Endodermal cell (in vitro differentiated cells): ENCODE results near the gene EP400. TPM values are rescaled to one million over a fixed set of nuclear protein-coding genes. Genes with fewer than 3 reads are reported as not detected.
A peak's percentile ranks its signal among the peaks of the same experiment; 100 is the strongest.

Experiments
- DNase-seq: peaks from one replicate; pipeline ENCODE4 v3.0.0-alpha.2; 2017
- H3K27ac ChIP-seq: 2 replicates; pipeline ENCODE4 v1.5.1; 2013; ENCODE audit warnings: mild to moderate bottlenecking, low read depth, low read length, moderate library complexity
- H3K27me3 ChIP-seq: 2 replicates; pipeline ENCODE4 v1.6.1; 2013; ENCODE audit warnings: mild to moderate bottlenecking, low read length, moderate library complexity; ENCODE audit not compliant: insufficient read depth, control insufficient read depth, poor library complexity, severe bottlenecking
- H3K36me3 ChIP-seq: 2 replicates; pipeline ENCODE4 v1.7.0; 2013; ENCODE audit warnings: mild to moderate bottlenecking, low read length, moderate library complexity; ENCODE audit not compliant: control insufficient read depth, insufficient read depth
- H3K4me1 ChIP-seq: one replicate; pipeline ENCODE4 v1.7.0; 2013; ENCODE audit warnings: low read length; ENCODE audit not compliant: control insufficient read depth, insufficient read depth
- H3K4me3 ChIP-seq: 2 replicates; pipeline ENCODE4 v1.5.1; 2013; ENCODE audit warnings: mild to moderate bottlenecking, low read length, moderate library complexity
- H3K9ac ChIP-seq: 2 replicates; pipeline ENCODE4 v1.6.1; 2013; ENCODE audit warnings: mild to moderate bottlenecking, low read length, moderate library complexity; ENCODE audit not compliant: poor library complexity, severe bottlenecking; ENCODE audit errors: extremely low read depth
- H3K9me3 ChIP-seq: 2 replicates; pipeline ENCODE4 v1.6.1; 2013; ENCODE audit warnings: mild to moderate bottlenecking, low read length, moderate library complexity; ENCODE audit not compliant: control insufficient read depth
- H3K27ac Mint-ChIP-seq: 2 replicates; pipeline ENCODE4 v1.8.0; 2020; ENCODE audit warnings: mixed read lengths
- H3K27me3 Mint-ChIP-seq: 2 replicates; pipeline ENCODE4 v1.8.0; 2021; ENCODE audit warnings: mild to moderate bottlenecking, mixed read lengths; ENCODE audit not compliant: insufficient read depth
- H3K36me3 Mint-ChIP-seq: 2 replicates; pipeline ENCODE4 v1.8.0; 2020; ENCODE audit warnings: low read depth, mixed read lengths
- H3K4me1 Mint-ChIP-seq: 2 replicates; pipeline ENCODE4 v1.8.0; 2020; ENCODE audit warnings: mixed read lengths
- H3K4me3 Mint-ChIP-seq: 2 replicates; pipeline ENCODE4 v1.8.0; 2020; ENCODE audit warnings: mild to moderate bottlenecking, moderate library complexity, mixed read lengths
- H3K9me3 Mint-ChIP-seq: 2 replicates; pipeline ENCODE4 v1.8.0; 2020; ENCODE audit warnings: mild to moderate bottlenecking, mixed read lengths
- CTCF ChIP-seq: fragments of 200-600 bp; sonication (generic); conservative IDR thresholded peaks from 2 replicates; pipeline ENCODE4 v1.5.0; 2021; ENCODE audit warnings: antibody characterized with exemption, mild to moderate bottlenecking
- WGBS, 2 experiments: methylation state at CpG; one replicate each; pipeline versions ENCODE4 v1.1.5 to v1.1.7; 2013; ENCODE audit warnings: missing lambda C conversion rate in 2 of 2, mixed read lengths in 1 of 2; ENCODE audit not compliant: insufficient coverage in 1 of 2, insufficient read length in 1 of 2; 5-methylcytosine and 5-hydroxymethylcytosine counted together
- total RNA-seq, 2 donors: library from RNA; stranded (reverse); fragmentation: NEBNext Ultra II Directional in 1 of 2; extraction: Animal tissue kit (Norgen Biotek cat#: 25700) in 1 of 2; gene quantifications; 2 replicates in 1 of 2; 3 replicates in 1 of 2; pipeline ENCODE4 v1.2.1, GENCODE V29; 2021

The EP400 gene
- total RNA-seq, 2 donors from 2014 or later = 64.7 to 78.3 TPM

DNA sequence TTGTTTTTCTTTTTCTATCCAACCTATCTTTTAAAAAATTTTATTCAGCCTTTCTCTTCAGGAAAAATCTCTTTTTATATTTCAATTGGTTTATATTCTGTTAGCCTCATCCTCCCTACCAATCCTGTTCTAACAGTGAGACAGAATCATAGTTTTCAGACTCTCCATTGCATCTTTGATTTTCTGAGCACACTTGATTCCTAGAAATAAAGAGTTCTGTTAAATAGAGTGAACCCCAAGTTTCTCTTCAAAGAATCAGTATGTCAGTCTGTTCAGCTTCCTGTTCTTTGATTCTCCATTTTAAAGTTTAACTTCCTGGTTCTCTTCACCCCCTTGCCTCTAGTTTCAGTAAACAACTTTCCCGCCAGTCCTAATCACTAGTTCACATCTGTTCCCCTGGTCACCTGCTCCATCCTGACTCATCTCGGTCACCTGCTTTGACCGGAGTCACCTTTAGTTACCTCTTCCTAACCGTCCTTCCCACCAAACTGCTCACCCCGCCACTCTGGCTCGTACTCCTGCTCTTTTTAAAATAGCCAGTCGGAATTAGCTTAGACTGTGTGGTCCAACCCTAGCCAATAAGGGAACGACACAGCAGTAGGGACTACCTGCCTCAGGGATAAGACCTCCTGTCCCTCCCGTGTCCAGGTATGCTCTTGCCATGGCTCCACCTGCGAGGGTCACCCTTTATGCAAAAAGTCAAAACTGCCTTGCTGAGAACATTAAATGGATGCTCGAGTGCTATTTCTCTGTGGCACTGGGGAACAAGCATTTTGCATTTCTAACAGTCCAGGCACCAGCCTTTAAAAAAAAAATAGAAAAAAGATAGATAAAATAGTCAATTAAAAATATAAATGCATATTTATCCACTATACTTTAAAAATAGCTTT, 146.0 kb downstream of the EP400 start:
- H3K4me1 ChIP-seq = no peaks in the 10 kb centered on the region
- Mint-ChIP-seq H3K4me3 (no peak overlapping the region), H3K4me1 (no peaks in the 10 kb centered on the region), H3K36me3 (peaks cover 71% of the 10 kb centered on the region), H3K27ac (no peak overlapping the region), H3K9me3 (peaks cover 16% of the 10 kb centered on the region), H3K27me3 (no peaks in the 10 kb centered on the region)
- TF ChIP-seq CTCF = no peak
- H3K27ac ChIP-seq = no peak overlapping the region
- DNase-seq = peak; percentile 64
- H3K9me3 ChIP-seq = peaks cover 15% of the 10 kb centered on the region
- H3K9ac ChIP-seq = no peak overlapping the region
- H3K27me3 ChIP-seq = no peaks in the 10 kb centered on the region
- H3K4me3 ChIP-seq = no peak overlapping the region
- H3K36me3 ChIP-seq = peaks cover 47% of the 10 kb centered on the region
- 80 to 88% methylated on average over 8 to 11 of the region's 11 CpGs for WGBS, 2 experiments

DNA sequence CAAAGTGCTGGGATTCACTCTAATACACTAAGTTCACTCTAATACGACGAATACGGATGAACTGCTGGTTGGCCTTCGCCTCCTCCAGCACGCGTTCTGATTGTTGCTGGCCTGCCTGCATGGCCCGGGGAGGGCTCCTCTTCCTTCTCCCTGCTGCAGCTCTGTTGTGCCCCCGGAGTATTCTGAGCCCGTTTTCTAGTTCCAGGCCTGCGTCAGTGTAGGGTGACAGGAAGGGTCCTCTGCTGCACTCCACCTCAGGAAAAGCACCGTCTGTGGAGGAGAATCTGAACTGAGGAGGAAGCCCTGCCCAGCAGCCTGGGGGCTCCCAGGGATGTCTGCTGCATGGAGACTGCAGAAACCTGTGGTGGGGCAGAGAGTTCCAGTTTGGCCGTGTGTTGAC, 150.0 kb downstream of the EP400 start:
- Histone ChIP-seq H3K4me3 (no peak overlapping the region), H3K9me3 (peaks cover 15% of the 10 kb centered on the region), H3K27ac (no peak overlapping the region), H3K27me3 (no peaks in the 10 kb centered on the region), H3K9ac (no peak overlapping the region), H3K36me3 (peaks cover 28% of the 10 kb centered on the region), H3K4me1 (no peaks in the 10 kb centered on the region)
- peaks cover 45% of the 10 kb centered on the region for H3K36me3 Mint-ChIP-seq
- H3K4me3 Mint-ChIP-seq = no peak overlapping the region
- DNase-seq = no peak
- peaks cover 8% of the 10 kb centered on the region for H3K4me1 Mint-ChIP-seq
- H3K9me3 Mint-ChIP-seq = peaks cover 12% of the 10 kb centered on the region
- 94% methylated on average over 9 to 12 of the region's 12 CpGs for WGBS, 2 experiments
- H3K27me3 Mint-ChIP-seq = no peaks in the 10 kb centered on the region
- H3K27ac Mint-ChIP-seq = no peak overlapping the region
- no peak for TF ChIP-seq CTCF

DNA sequence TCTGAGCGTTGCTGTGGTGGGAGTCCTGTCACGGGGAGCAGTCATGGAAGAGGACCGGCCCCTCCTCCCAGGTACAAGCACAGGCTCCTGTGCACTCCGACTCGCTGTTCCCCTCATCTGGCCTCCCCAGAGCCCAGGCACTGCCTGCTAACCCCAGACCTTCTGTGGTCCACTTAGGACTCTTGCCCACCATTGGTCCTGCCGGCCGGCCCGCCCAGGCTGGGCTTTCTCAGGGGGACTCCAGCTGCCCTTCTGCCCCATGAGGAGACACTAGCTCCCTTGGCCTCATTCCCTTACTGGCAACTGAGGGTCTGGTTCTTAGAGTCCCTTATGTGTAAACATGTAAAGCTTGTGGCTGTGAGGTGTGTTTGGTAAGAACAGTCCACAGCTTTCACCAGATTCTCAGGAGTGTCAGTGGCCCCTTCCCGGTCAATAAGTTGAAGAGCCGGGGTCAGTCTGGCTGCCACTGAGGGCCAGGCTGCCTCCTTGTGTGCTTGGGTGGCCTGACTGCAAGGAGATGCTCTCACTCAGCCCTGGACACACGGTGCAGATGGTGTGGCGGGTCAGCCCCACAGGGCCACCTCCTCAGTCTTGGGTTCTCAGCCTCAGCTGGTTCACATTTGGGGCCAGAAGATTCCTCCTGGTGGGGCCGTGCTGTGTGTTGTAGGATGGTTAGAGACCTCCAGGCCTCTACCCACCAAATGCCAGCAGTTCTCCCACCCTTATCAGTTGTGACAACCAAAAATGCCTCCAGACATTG, 150.7 kb downstream of the EP400 start:
- Mint-ChIP-seq H3K27ac (no peak overlapping the region), H3K36me3 (peaks cover 46% of the 10 kb centered on the region)
- no peak for TF ChIP-seq CTCF

More for the DNA sequence above, 150.7 kb downstream of the EP400 start:
- Histone ChIP-seq H3K36me3 (peaks cover 33% of the 10 kb centered on the region), H3K4me3 (no peak overlapping the region), H3K9me3 (peaks cover 11% of the 10 kb centered on the region), H3K9ac (no peak overlapping the region), H3K4me1 (no peaks in the 10 kb centered on the region), H3K27ac (no peak overlapping the region), H3K27me3 (no peaks in the 10 kb centered on the region)
- no peak overlapping the region for H3K4me3 Mint-ChIP-seq
- H3K27me3 Mint-ChIP-seq = no peaks in the 10 kb centered on the region
- no peak for DNase-seq
- 94 to 95% methylated on average over 6 to 13 of the region's 13 CpGs for WGBS, 2 experiments
- H3K4me1 Mint-ChIP-seq = peaks cover 8% of the 10 kb centered on the region
- peaks cover 7% of the 10 kb centered on the region for H3K9me3 Mint-ChIP-seq
